ENCODE measurements around the gene SH3RF3.
A peak's percentile ranks its signal among the peaks of the same experiment; 100 is the strongest.

Gene SH3RF3

GRCh38 chr2:109203246-109204011 lies 74.4 kb downstream of the SH3RF3 start:
- no peak for DNase-seq

- DNase-seq = no peak
These were observed 75.4 kb downstream of the SH3RF3 start for GRCh38 chr2:109204412-109204811.

- DNase-seq = no peak
These were observed 76.4 kb downstream of the SH3RF3 start for GRCh38 chr2:109205447-109205846.

GRCh38 chr2:109206569-109207146 lies 77.7 kb downstream of the SH3RF3 start:
- DNase-seq = no peak

GRCh38 chr2:109207176-109207575 lies 78.2 kb downstream of the SH3RF3 start:
- DNase-seq = no peak

GRCh38 chr2:109208071-109208950 lies 79.3 kb downstream of the SH3RF3 start:
- peak; percentile 7 for DNase-seq

GRCh38 chr2:109208951-109209335 lies 79.9 kb downstream of the SH3RF3 start:
- no peak for DNase-seq

GRCh38 chr2:109209412-109209811 lies 80.4 kb downstream of the SH3RF3 start:
- DNase-seq = no peak

- no peak for DNase-seq
These were observed 80.9 kb downstream of the SH3RF3 start for GRCh38 chr2:109209941-109210340.

- DNase-seq = no peak
These were observed 81.6 kb downstream of the SH3RF3 start for GRCh38 chr2:109210431-109211200.

GRCh38 chr2:109211315-109211714 lies 82.3 kb downstream of the SH3RF3 start:
- DNase-seq = no peak

GRCh38 chr2:109212836-109213563 lies 84.0 kb downstream of the SH3RF3 start:
- no peak for DNase-seq

- peak; percentile 86 for DNase-seq
These were observed 84.8 kb downstream of the SH3RF3 start for GRCh38 chr2:109213646-109214433.

GRCh38 chr2:109214651-109215371 lies 85.8 kb downstream of the SH3RF3 start:
- peak; percentile 22 for DNase-seq

GRCh38 chr2:109215866-109216265 lies 86.9 kb downstream of the SH3RF3 start:
- no peak for DNase-seq

GRCh38 chr2:109216332-109216731 lies 87.3 kb downstream of the SH3RF3 start:
- no peak for DNase-seq

- DNase-seq = peak; percentile 31
These were observed 88.5 kb downstream of the SH3RF3 start for GRCh38 chr2:109217362-109218086.

GRCh38 chr2:109218087-109218791 lies 89.2 kb downstream of the SH3RF3 start:
- DNase-seq = peak; percentile 9

- DNase-seq = no peak
These were observed 89.8 kb downstream of the SH3RF3 start for GRCh38 chr2:109218792-109219126.

Measured in activated CD4-positive, alpha-beta T cell treated with anti-CD3 and anti-CD28 coated beads, Interleukin-10, Interleukin-2, amounts not matched to agents 100 ng/mL and 50 ng/mL, durations not matched to agents 16 hours and 8 hours (primary cell).